ENCODE results near the gene MAST1.
"Not testable (repeated sequence)": the region's sequence is repeated elsewhere in the genome, so short reads cannot be mapped to it uniquely, and the experiment has no call there.

The MAST1 gene

GRCh38 chr19:12899891-12900518 is 61.7 kb downstream of the MAST1 start:
- DNase-seq, result no peak

DNA sequence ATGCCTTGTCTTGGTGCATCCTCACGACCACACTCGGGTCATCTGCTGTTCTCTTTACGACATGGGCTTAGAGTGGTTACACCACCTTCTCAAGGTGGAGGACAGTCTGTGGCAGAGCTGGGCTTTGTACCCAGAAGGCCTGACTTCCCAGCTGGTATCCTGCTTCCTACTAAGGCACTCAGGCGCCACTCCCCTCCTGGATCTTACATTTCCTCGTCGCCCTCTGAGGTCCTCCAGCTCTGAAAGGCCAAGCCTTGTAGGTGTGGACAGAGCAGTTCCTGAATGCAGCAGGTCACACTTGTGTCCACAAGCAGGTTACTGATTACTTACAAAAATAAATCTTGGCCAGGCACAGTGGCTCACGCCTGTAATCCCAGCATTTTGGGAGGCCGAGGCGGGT is 68.9 kb downstream of the MAST1 start:
- DNase-seq, result no peak

DNA sequence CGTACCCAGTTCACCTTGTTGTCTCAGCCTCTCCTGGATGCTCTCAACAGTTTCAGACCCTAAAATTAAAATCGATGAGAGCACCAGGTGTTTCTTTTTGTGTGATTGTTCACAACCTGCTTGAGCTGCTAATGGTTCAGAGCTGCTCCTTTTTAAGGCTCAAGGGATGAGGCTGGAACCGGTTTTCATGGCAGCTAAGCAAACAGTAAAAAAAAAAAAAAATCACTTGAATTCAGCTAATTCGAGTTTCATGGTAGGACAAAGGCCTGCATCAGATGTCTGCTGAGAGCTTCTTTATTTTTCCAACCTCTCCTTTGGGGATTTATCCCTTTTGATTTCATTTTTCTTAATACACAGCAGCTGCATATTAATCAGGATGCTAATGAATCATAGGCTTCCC is 74.3 kb downstream of the MAST1 start:
- DNase-seq, result peak in 1 of 2 experiments; percentile 75

GRCh38 chr19:12913011-12913561 is 74.8 kb downstream of the MAST1 start:
- peak; percentile 91 to 99 for DNase-seq

- peak in 1 of 2 experiments; percentile 60 for DNase-seq
Observed at GRCh38 chr19:12913851-12914690, 75.8 kb downstream of the MAST1 start.

DNA sequence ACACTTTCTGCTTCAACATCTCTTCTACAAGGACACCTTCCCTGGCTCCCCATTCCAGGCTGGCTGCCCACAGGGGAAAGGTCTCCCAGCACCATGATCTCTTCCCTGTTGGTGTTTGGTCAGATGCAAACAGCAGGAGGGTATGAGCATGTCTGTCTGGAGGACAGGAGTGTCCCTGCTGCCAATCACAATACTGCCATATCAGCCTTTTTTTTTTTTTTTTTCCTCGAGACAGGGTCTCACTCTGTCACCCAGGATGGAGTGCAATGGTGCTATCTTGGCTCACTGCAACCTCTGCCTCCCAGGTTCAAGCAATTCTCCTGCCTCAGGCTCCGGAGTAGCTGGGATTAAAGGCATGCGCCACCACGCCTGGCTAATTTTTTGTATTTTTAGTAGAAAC is 77.5 kb downstream of the MAST1 start:
- not testable (repeated sequence) for DNase-seq

- no peak for DNase-seq
Observed at GRCh38 chr19:12918253-12918652, 79.9 kb downstream of the MAST1 start.

DNA sequence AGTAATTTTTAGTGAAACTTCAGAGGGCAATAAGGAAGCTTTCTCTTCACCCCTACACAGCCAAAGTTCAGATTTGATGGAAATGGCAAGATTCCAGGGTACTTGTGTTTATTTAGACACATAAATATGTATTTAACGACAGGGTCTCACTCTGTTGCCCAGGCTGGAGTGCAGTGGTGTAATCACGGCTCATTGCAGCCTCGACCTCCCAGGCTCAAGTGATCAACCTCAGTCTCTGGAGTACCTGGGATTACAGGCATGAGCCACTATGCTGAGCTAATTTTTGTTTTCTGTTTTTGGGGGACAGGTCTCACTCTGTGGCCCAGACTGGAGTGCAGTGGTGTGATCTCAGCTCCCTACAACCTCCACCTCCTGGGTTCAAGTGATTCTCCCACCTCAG is 82.7 kb downstream of the MAST1 start:
- DNase-seq, result no peak

GRCh38 chr19:12922959-12923358 is 84.6 kb downstream of the MAST1 start:
- DNase-seq, result no peak
